ENCODE measurements around the gene RPAIN.

The RPAIN gene

GRCh38 chr17:5419356-5419958 is 525 bp upstream of the RPAIN start, which contains the start of gene NUP88:
Gene NUP88 (minus strand): TSS chr17:5419662. CDS start chr17:5419650, 12 bp downstream.
- H3K79me1 ChIP-seq (ENCODE audit: low read length), result peaks cover 9% of the 10 kb centered on the region
- peaks cover 21 to 32% of the 10 kb centered on the region in 2 experiments for H3K36me3 ChIP-seq (ENCODE audit: control insufficient read depth in 1 of 2, insufficient read depth in 2 of 2, low read length in 2 of 2)
- H3K23ac ChIP-seq (ENCODE audit: low read length), result no peak within 1 kb of the TSS
- H2AK5ac ChIP-seq (ENCODE audit: low read length), result peak within 1 kb of the TSS; percentile 84
- H3K18ac ChIP-seq (ENCODE audit: low read length), result peak within 1 kb of the TSS; percentile 98
- H3K4me2 ChIP-seq (ENCODE audit: low read length), result peak within 1 kb of the TSS; percentile 97
- DNase-seq, result peak; percentile 87 to 94
- peaks cover 20% of the 10 kb centered on the region for H3K79me2 ChIP-seq (ENCODE audit: control insufficient read depth, insufficient read depth, low read length, poor library complexity)
- H3K27ac ChIP-seq (ENCODE audit: low read depth, low read length), result peak within 1 kb of the TSS; percentile 55
- peak within 1 kb of the TSS; percentile 92 for H2BK5ac ChIP-seq (ENCODE audit: low read depth, low read length, poor library complexity)
- peak within 1 kb of the TSS; percentile 89 for H3K4me3 ChIP-seq (ENCODE audit: low read depth, low read length)
- H3K4me1 ChIP-seq (ENCODE audit: control insufficient read depth in 1 of 2, insufficient read depth in 2 of 2, low read length in 2 of 2), result peaks cover 2 to 7% of the 10 kb centered on the region in 2 experiments
- no peaks in the 10 kb centered on the region for H3K9me3 ChIP-seq (ENCODE audit: insufficient read depth, low read depth, low read length)
- peak within 1 kb of the TSS; percentile 54 for H2BK120ac ChIP-seq (ENCODE audit: insufficient read depth, low read length, poor library complexity)
- H4K8ac ChIP-seq (ENCODE audit: low read depth, low read length), result peak within 1 kb of the TSS; percentile 93
- peak within 1 kb of the TSS; percentile 95 for H2AFZ ChIP-seq (ENCODE audit: insufficient read depth, low read length, poor library complexity)
- H3K14ac ChIP-seq (ENCODE audit: low read length), result peak within 1 kb of the TSS; percentile 95
- no peaks in the 10 kb centered on the region for H3K27me3 ChIP-seq (ENCODE audit: insufficient read depth, low read length)
- peak within 1 kb of the TSS; percentile 91 for H4K12ac ChIP-seq (ENCODE audit: low read depth, low read length)
- peak within 1 kb of the TSS; percentile 97 for H3K4ac ChIP-seq (ENCODE audit: low read depth, low read length)
- H2BK12ac ChIP-seq (ENCODE audit: low read length), result peak within 1 kb of the TSS; percentile 45
- H3K9ac ChIP-seq (ENCODE audit: low read length), result peak within 1 kb of the TSS; percentile 82
- WGBS (ENCODE audit: extremely low coverage, insufficient coverage, insufficient read length), result no CpG with 5 or more reads among the region's 49 CpGs
- H4K91ac ChIP-seq (ENCODE audit: low read depth, low read length), result peak within 1 kb of the TSS; percentile 85

GRCh38 chr17:5422505-5422904 is 2.5 kb downstream of the RPAIN start:
- Histone ChIP-seq H2AK5ac (ENCODE audit: low read length) (no peak overlapping the region), H3K9ac (ENCODE audit: low read length) (no peak overlapping the region), H4K91ac (ENCODE audit: low read depth, low read length) (no peak overlapping the region), H3K4me3 (ENCODE audit: low read depth, low read length) (no peak overlapping the region), H2BK12ac (ENCODE audit: low read length) (no peak overlapping the region), H2BK5ac (ENCODE audit: low read depth, low read length, poor library complexity) (no peak overlapping the region), H3K79me1 (ENCODE audit: low read length) (peaks cover 9% of the 10 kb centered on the region), H4K8ac (ENCODE audit: low read depth, low read length) (no peak overlapping the region), H3K36me3 (ENCODE audit: control insufficient read depth in 1 of 2, insufficient read depth in 2 of 2, low read length in 2 of 2) (peaks cover 19 to 37% of the 10 kb centered on the region in 2 experiments), H3K14ac (ENCODE audit: low read length) (no peak overlapping the region), H3K4me2 (ENCODE audit: low read length) (no peak overlapping the region), H4K12ac (ENCODE audit: low read depth, low read length) (no peak overlapping the region), H2BK120ac (ENCODE audit: insufficient read depth, low read length, poor library complexity) (no peak overlapping the region), H3K27me3 (ENCODE audit: insufficient read depth, low read length) (no peaks in the 10 kb centered on the region), H3K27ac (ENCODE audit: low read depth, low read length) (no peak overlapping the region), H3K79me2 (ENCODE audit: control insufficient read depth, insufficient read depth, low read length, poor library complexity) (peaks cover 18% of the 10 kb centered on the region), H3K9me3 (ENCODE audit: insufficient read depth, low read depth, low read length) (no peaks in the 10 kb centered on the region), H3K4ac (ENCODE audit: low read depth, low read length) (no peak overlapping the region), H3K4me1 (ENCODE audit: control insufficient read depth in 1 of 2, insufficient read depth in 2 of 2, low read length in 2 of 2) (peaks cover 0 to 7% of the 10 kb centered on the region in 2 experiments), H3K18ac (ENCODE audit: low read length) (no peak overlapping the region), H3K23ac (ENCODE audit: low read length) (no peak overlapping the region), H2AFZ (ENCODE audit: insufficient read depth, low read length, poor library complexity) (no peak overlapping the region)
- DNase-seq, result no peak
- WGBS (ENCODE audit: extremely low coverage, insufficient coverage, insufficient read length), result no CpG with 5 or more reads among the region's 2 CpGs

GRCh38 chr17:5424909-5425308 is 4.9 kb downstream of the RPAIN start:
- Histone ChIP-seq H2BK120ac (ENCODE audit: insufficient read depth, low read length, poor library complexity) (no peak overlapping the region), H4K91ac (ENCODE audit: low read depth, low read length) (no peak overlapping the region), H2BK5ac (ENCODE audit: low read depth, low read length, poor library complexity) (no peak overlapping the region), H4K12ac (ENCODE audit: low read depth, low read length) (no peak overlapping the region), H3K36me3 (ENCODE audit: control insufficient read depth in 1 of 2, insufficient read depth in 2 of 2, low read length in 2 of 2) (peaks cover 25 to 55% of the 10 kb centered on the region in 2 experiments), H3K79me1 (ENCODE audit: low read length) (peaks cover 3% of the 10 kb centered on the region), H3K9me3 (ENCODE audit: insufficient read depth, low read depth, low read length) (no peaks in the 10 kb centered on the region), H2AFZ (ENCODE audit: insufficient read depth, low read length, poor library complexity) (no peak overlapping the region), H3K4me1 (ENCODE audit: control insufficient read depth in 1 of 2, insufficient read depth in 2 of 2, low read length in 2 of 2) (peaks cover 0 to 2% of the 10 kb centered on the region in 2 experiments), H3K4me2 (ENCODE audit: low read length) (no peak overlapping the region), H3K4me3 (ENCODE audit: low read depth, low read length) (no peak overlapping the region), H4K8ac (ENCODE audit: low read depth, low read length) (no peak overlapping the region), H3K27me3 (ENCODE audit: insufficient read depth, low read length) (no peaks in the 10 kb centered on the region), H3K4ac (ENCODE audit: low read depth, low read length) (no peak overlapping the region), H3K9ac (ENCODE audit: low read length) (no peak overlapping the region), H3K79me2 (ENCODE audit: control insufficient read depth, insufficient read depth, low read length, poor library complexity) (peaks cover 6% of the 10 kb centered on the region), H2AK5ac (ENCODE audit: low read length) (no peak overlapping the region), H3K23ac (ENCODE audit: low read length) (no peak overlapping the region), H3K18ac (ENCODE audit: low read length) (no peak overlapping the region), H3K14ac (ENCODE audit: low read length) (no peak overlapping the region), H3K27ac (ENCODE audit: low read depth, low read length) (no peak overlapping the region), H2BK12ac (ENCODE audit: low read length) (no peak overlapping the region)
- WGBS (ENCODE audit: extremely low coverage, insufficient coverage, insufficient read length), result no CpG with 5 or more reads among the region's 1 CpG
- DNase-seq, result no peak

GRCh38 chr17:5425826-5426225 is 5.8 kb downstream of the RPAIN start:
- Histone ChIP-seq H3K27me3 (ENCODE audit: insufficient read depth, low read length) (no peaks in the 10 kb centered on the region), H3K14ac (ENCODE audit: low read length) (no peak overlapping the region), H4K12ac (ENCODE audit: low read depth, low read length) (no peak overlapping the region), H4K91ac (ENCODE audit: low read depth, low read length) (no peak overlapping the region), H3K23ac (ENCODE audit: low read length) (no peak overlapping the region), H3K27ac (ENCODE audit: low read depth, low read length) (no peak overlapping the region), H3K36me3 (ENCODE audit: control insufficient read depth in 1 of 2, insufficient read depth in 2 of 2, low read length in 2 of 2) (peaks cover 31 to 59% of the 10 kb centered on the region in 2 experiments), H3K79me2 (ENCODE audit: control insufficient read depth, insufficient read depth, low read length, poor library complexity) (no peaks in the 10 kb centered on the region), H3K4me1 (ENCODE audit: control insufficient read depth in 1 of 2, insufficient read depth in 2 of 2, low read length in 2 of 2) (peaks cover 0 to 2% of the 10 kb centered on the region in 2 experiments), H3K4me3 (ENCODE audit: low read depth, low read length) (no peak overlapping the region), H2BK5ac (ENCODE audit: low read depth, low read length, poor library complexity) (no peak overlapping the region), H3K79me1 (ENCODE audit: low read length) (no peaks in the 10 kb centered on the region), H4K8ac (ENCODE audit: low read depth, low read length) (no peak overlapping the region), H2BK120ac (ENCODE audit: insufficient read depth, low read length, poor library complexity) (no peak overlapping the region), H3K9ac (ENCODE audit: low read length) (no peak overlapping the region), H2BK12ac (ENCODE audit: low read length) (no peak overlapping the region), H3K9me3 (ENCODE audit: insufficient read depth, low read depth, low read length) (no peaks in the 10 kb centered on the region), H2AFZ (ENCODE audit: insufficient read depth, low read length, poor library complexity) (no peak overlapping the region), H3K4me2 (ENCODE audit: low read length) (no peak overlapping the region), H2AK5ac (ENCODE audit: low read length) (no peak overlapping the region), H3K4ac (ENCODE audit: low read depth, low read length) (no peak overlapping the region), H3K18ac (ENCODE audit: low read length) (no peak overlapping the region)
- WGBS (ENCODE audit: extremely low coverage, insufficient coverage, insufficient read length), result no CpG with 5 or more reads among the region's 3 CpGs
- DNase-seq, result no peak

All from trophoblast cell (in vitro differentiated cells and primary cell).